ENCODE data around the gene PLCZ1. TPM values are rescaled to one million over a fixed set of nuclear protein-coding genes. Genes with fewer than 3 reads are reported as not detected.
"Not testable (repeated sequence)": the region's sequence is repeated elsewhere in the genome, so short reads cannot be mapped to it uniquely, and the experiment has no call there.

The PLCZ1 gene
- polyA plus RNA-seq, 1 experiment = not detected

GRCh38 chr12:18706798-18707197, 31.0 kb downstream of the PLCZ1 start:
- ChIA-PET POLR2A (no interaction called here), CTCF (no interaction called here)
- no peak for DNase-seq (ENCODE audit: low read depth)
- no peak for TF ChIP-seq CTCF (IDR thresholded peaks at IDR 0.05; ENCODE audit: insufficient read depth, low read depth, low read length)
- Histone ChIP-seq H3K27me3 (ENCODE audit: control insufficient read depth, insufficient read depth, low read length) (no peaks in the 10 kb centered on the region), H3K4me3 (ENCODE audit: low read depth, low read length) (no peak overlapping the region), H3K36me3 (ENCODE audit: control insufficient read depth, insufficient read depth, low read length) (no peaks in the 10 kb centered on the region)

- TF ChIP-seq CTCF (IDR thresholded peaks at IDR 0.05; ENCODE audit: insufficient read depth, low read depth, low read length) = no peak
- POLR2A ChIA-PET = no interaction called here
Measured at GRCh38 chr12:18703911-18704310, 33.9 kb downstream of the PLCZ1 start.

GRCh38 chr12:18703321-18703720, 34.5 kb downstream of the PLCZ1 start:
- TF ChIP-seq CTCF (IDR thresholded peaks at IDR 0.05; ENCODE audit: insufficient read depth, low read depth, low read length) = no peak
- CTCF ChIA-PET = no interaction called here

More at GRCh38 chr12:18703911-18704310, 33.9 kb downstream of the PLCZ1 start:
- DNase-seq (ENCODE audit: low read depth) = no peak
- H3K27me3 ChIP-seq (ENCODE audit: control insufficient read depth, insufficient read depth, low read length) = no peaks in the 10 kb centered on the region
- CTCF ChIA-PET = no interaction called here
- H3K4me3 ChIP-seq (ENCODE audit: low read depth, low read length) = no peak overlapping the region
- H3K36me3 ChIP-seq (ENCODE audit: control insufficient read depth, insufficient read depth, low read length) = no peaks in the 10 kb centered on the region

GRCh38 chr12:18700271-18700670, 37.5 kb downstream of the PLCZ1 start:
- Histone ChIP-seq H3K36me3 (ENCODE audit: control insufficient read depth, insufficient read depth, low read length) (no peaks in the 10 kb centered on the region), H3K27me3 (ENCODE audit: control insufficient read depth, insufficient read depth, low read length) (no peaks in the 10 kb centered on the region), H3K4me3 (ENCODE audit: low read depth, low read length) (no peak overlapping the region)
- ChIA-PET CTCF (no interaction called here), POLR2A (no interaction called here)
- DNase-seq (ENCODE audit: low read depth) = no peak
- no peak for TF ChIP-seq CTCF (IDR thresholded peaks at IDR 0.05; ENCODE audit: insufficient read depth, low read depth, low read length)

More at GRCh38 chr12:18703321-18703720, 34.5 kb downstream of the PLCZ1 start:
- no peaks in the 10 kb centered on the region for H3K27me3 ChIP-seq (ENCODE audit: control insufficient read depth, insufficient read depth, low read length)
- no peaks in the 10 kb centered on the region for H3K36me3 ChIP-seq (ENCODE audit: control insufficient read depth, insufficient read depth, low read length)
- POLR2A ChIA-PET = no interaction called here
- DNase-seq (ENCODE audit: low read depth) = no peak
- H3K4me3 ChIP-seq (ENCODE audit: low read depth, low read length) = no peak overlapping the region

GRCh38 chr12:18696971-18697602, 40.7 kb downstream of the PLCZ1 start:
- DNase-seq (ENCODE audit: low read depth) = no peak
- ChIA-PET POLR2A (no interaction called here), CTCF (no interaction called here)
- Histone ChIP-seq H3K36me3 (ENCODE audit: control insufficient read depth, insufficient read depth, low read length) (no peaks in the 10 kb centered on the region), H3K4me3 (ENCODE audit: low read depth, low read length) (no peak overlapping the region), H3K27me3 (ENCODE audit: control insufficient read depth, insufficient read depth, low read length) (no peaks in the 10 kb centered on the region)
- no peak for TF ChIP-seq CTCF (IDR thresholded peaks at IDR 0.05; ENCODE audit: insufficient read depth, low read depth, low read length)

- H3K4me3 ChIP-seq (ENCODE audit: low read depth, low read length); H3K36me3 ChIP-seq (ENCODE audit: control insufficient read depth, insufficient read depth, low read length); DNase-seq (ENCODE audit: low read depth); CTCF ChIA-PET; H3K27me3 ChIP-seq (ENCODE audit: control insufficient read depth, insufficient read depth, low read length); POLR2A ChIA-PET: not testable (repeated sequence)
Measured at GRCh38 chr12:18693986-18694385, 43.8 kb downstream of the PLCZ1 start.

Data from BJ (cell line).